ENCODE data around the gene NBAS.

- TF ChIP-seq CTCF (IDR thresholded peaks at IDR 0.05) (no peak), POLR2A (IDR thresholded peaks at IDR 0.05) (no peak)
Measured at GRCh38 chr2:15543541-15543940, 17.6 kb downstream of the NBAS start.

All from esophagus squamous epithelium (tissue), 4 donors.